Activated naive CD8-positive, alpha-beta T cell treated with anti-CD3 and anti-CD28 coated beads, Interleukin-2, amount 50 U/mL, for 24 hours (primary cell): ENCODE data around the gene TRABD2B.

ENCODE experiments used
- ATAC-seq: fragments of 150-1000 bp; cut with Tn5 transposase; one replicate; pipeline ENCODE4 v1.10.0; 2021
- DNase-seq: peaks from one replicate; pipeline ENCODE4 v3.0.0; 2021
- H3K27ac Mint-ChIP-seq: one replicate; pipeline ENCODE4 v1.8.0; 2021; ENCODE audit warnings: mild to moderate bottlenecking, mixed read lengths
- H3K27me3 Mint-ChIP-seq: one replicate; pipeline ENCODE4 v1.8.0; 2021; ENCODE audit warnings: mixed read lengths
- H3K36me3 Mint-ChIP-seq: one replicate; pipeline ENCODE4 v1.8.0; 2021; ENCODE audit warnings: low read depth, mixed read lengths
- H3K4me1 Mint-ChIP-seq: one replicate; pipeline ENCODE4 v1.8.0; 2021; ENCODE audit warnings: mixed read lengths
- H3K4me3 Mint-ChIP-seq: one replicate; pipeline ENCODE4 v1.8.0; 2021; ENCODE audit warnings: mild to moderate bottlenecking, moderate library complexity, mixed read lengths
- H3K9me3 Mint-ChIP-seq: one replicate; pipeline ENCODE4 v1.8.0; 2021; ENCODE audit warnings: mixed read lengths

Gene TRABD2B

DNA sequence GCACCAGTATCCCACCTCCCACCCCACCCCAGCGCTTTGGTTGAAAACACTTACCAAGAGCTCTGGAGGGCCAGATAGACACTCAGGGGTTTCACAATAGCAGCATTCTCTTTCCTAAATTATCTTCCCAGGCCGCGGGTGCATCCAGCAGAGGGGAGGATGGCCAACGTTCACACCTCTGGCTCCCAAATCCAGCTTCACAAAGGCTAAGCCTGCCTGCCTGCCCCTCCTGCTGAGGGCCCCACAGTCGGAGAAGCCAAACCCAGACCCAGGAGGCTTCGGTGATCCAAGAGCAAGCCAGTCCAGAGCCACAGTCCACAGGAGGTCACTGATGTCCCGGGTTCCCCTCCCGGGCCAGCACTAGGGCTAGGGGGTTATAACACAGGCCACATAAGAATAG lies 231.9 kb downstream of the TRABD2B start:
- Mint-ChIP-seq H3K4me1 (no peaks in the 10 kb centered on the region), H3K27me3 (peaks cover 4% of the 10 kb centered on the region), H3K27ac (no peak overlapping the region), H3K4me3 (no peak overlapping the region), H3K36me3 (no peaks in the 10 kb centered on the region), H3K9me3 (no peaks in the 10 kb centered on the region)
- DNase-seq (no peak), ATAC-seq (no peak)

DNA sequence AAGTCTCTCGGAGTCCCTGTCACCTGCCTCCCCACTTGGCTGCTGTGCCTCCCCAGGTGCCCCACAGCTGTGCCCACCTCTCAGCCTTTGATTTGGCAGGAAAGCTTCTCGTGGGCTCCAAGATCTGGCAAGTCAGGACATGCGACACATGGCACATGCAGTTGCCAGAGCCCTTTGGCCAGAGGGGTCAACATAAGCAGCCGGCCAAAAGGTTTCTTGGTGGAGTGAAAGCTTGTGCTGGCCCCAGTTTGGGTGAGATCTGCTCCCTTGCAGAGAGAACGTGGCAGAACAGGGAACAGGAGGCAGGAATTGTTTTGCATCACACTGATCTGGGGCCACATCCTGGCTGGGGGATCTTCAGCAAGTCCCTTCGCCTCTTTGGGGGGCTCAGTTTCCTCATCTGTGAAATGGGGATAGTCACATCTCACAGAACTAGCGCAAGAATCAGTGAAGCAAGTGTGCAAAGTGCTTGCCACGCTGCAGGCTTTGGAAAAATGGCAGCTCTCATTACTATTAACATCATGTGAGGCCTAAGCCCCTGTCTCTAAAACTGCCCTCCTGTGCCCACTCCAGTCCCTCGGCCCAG lies 232.6 kb downstream of the TRABD2B start:
- no peak overlapping the region for H3K27ac Mint-ChIP-seq
- DNase-seq (no peak), ATAC-seq (no peak)
- no peak overlapping the region for H3K4me3 Mint-ChIP-seq
- H3K27me3 Mint-ChIP-seq = peaks cover 7% of the 10 kb centered on the region
- no peaks in the 10 kb centered on the region for H3K4me1 Mint-ChIP-seq
- H3K9me3 Mint-ChIP-seq = no peaks in the 10 kb centered on the region
- no peaks in the 10 kb centered on the region for H3K36me3 Mint-ChIP-seq

DNA sequence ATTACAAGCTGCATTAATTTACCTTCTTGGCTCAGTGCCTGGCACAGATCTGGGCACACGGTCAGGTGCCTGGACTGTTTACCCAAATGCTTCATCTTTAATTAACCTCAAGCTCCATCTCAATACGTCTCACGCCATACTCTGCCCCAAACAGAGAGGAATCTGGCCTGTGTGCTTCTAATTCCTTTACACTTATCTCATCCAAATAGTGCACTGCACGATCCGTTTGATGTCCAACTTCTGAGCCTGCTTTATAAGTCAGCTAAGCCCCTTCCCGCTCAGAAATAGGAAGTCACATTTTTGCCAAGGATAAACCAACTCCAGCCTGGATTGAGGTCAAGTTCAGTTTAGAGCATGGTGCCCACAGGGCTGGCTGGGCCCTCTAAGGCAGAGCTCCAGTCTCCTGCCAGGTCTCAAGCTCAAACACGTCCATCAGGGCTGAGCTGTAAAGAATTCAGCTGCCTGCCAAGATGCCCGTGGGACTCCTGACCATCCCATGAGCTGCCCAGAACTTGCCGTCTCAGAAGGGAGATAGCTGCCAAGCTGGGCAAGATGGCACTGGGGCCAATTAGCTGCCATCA lies 233.5 kb downstream of the TRABD2B start:
- Mint-ChIP-seq H3K36me3 (no peaks in the 10 kb centered on the region), H3K4me1 (no peaks in the 10 kb centered on the region), H3K4me3 (no peak overlapping the region), H3K27me3 (peaks cover 7% of the 10 kb centered on the region), H3K27ac (no peak overlapping the region), H3K9me3 (no peaks in the 10 kb centered on the region)
- DNase-seq = no peak
- no peak for ATAC-seq

DNA sequence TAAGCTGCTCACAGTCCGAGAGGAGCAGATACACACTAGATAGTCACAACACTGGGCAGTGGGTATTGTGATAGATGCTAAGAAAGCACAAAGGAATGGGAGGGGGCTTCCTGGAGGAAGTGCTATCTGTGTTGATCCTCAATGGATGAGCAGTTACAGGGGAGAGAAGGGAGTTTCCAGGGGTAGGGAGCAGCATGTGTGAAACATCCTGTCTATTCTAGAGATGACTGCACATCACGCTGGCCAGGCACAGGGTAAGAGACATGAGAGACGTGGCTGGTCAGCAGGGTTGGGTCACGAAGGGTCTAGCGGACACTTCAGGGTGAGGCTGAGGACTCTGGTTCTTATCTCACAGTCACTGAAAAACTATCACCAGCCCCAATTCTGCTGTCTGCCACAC lies 235.2 kb downstream of the TRABD2B start:
- ATAC-seq = no peak
- H3K36me3 Mint-ChIP-seq = no peaks in the 10 kb centered on the region
- H3K27me3 Mint-ChIP-seq = peaks cover 12% of the 10 kb centered on the region
- no peak overlapping the region for H3K4me3 Mint-ChIP-seq
- no peaks in the 10 kb centered on the region for H3K9me3 Mint-ChIP-seq
- no peak for DNase-seq
- H3K27ac Mint-ChIP-seq = no peak overlapping the region
- H3K4me1 Mint-ChIP-seq = no peaks in the 10 kb centered on the region

DNA sequence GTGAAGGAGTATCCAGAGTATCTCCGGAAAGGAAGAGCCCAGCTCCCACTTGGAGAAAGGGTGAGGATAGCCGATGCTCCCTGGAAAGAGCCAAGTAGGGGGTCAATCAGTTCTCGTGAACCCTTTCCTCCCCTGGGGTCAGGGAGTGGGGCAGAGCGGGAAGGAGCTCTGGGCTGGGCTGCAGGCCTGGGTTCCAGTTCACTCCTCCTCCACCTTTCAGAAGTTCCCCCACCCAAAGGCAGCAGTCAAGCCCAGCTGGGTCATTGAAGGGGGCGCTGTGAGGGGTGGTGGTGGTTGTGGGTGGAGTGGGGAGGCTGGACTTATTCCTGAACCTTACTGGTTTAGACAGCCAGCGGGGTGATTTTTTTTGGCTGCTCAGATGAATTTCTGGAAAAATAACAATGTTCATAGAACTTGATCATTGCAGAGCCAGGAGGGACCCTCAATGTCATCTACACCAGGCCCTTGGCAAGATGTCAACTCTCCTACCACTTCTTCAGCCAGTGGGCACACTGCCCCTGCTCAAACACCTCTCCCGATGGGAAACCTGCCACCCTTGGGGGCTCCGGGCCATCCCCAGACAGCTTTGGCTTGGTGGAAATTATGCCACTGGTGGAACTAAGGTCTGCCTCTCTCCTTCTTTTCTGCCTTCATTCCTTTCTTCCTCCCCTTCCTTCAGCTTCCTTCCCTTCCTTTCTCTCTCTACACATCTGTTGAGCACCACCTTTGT lies 235.8 kb downstream of the TRABD2B start:
- DNase-seq (no peak), ATAC-seq (no peak)
- peaks cover 16% of the 10 kb centered on the region for H3K27me3 Mint-ChIP-seq
- no peaks in the 10 kb centered on the region for H3K9me3 Mint-ChIP-seq
- no peaks in the 10 kb centered on the region for H3K4me1 Mint-ChIP-seq
- H3K27ac Mint-ChIP-seq = no peak overlapping the region
- no peak overlapping the region for H3K4me3 Mint-ChIP-seq
- no peaks in the 10 kb centered on the region for H3K36me3 Mint-ChIP-seq

DNA sequence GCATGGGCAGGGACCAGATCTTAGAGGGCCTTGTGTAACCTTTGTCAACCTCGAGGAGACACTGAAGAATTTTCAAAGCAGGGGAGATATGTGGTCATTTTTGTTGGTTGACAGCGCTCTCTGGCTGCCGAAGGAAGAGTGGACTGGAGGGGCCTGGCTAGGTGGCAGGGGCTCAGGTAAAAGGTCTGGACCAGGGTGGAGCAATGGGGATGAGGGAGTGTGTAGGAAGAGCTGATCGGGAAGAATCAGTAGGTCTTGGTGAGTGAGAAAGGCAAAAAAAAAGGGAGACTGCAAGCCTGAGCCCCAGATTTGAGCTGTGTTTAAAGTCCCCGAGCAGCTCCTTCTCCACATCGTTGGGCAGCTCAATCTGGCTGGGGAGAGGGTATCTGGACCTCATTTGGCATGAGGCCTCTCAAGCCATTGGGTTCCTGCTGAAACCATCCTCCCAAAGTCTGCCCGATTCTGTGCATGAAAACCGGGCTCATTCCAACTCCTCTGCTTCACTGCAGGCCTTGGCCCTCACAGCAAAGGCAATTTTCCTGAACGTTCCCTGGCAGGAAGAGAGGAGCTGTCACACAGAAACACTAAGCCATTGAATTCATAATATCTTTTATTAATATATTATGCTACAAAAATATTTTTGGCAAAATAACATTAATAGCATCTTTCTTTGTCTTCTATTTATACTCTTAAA lies 237.1 kb downstream of the TRABD2B start:
- ATAC-seq = no peak
- Mint-ChIP-seq H3K36me3 (no peaks in the 10 kb centered on the region), H3K4me3 (no peak overlapping the region), H3K4me1 (no peaks in the 10 kb centered on the region), H3K27ac (no peak overlapping the region), H3K9me3 (no peaks in the 10 kb centered on the region), H3K27me3 (peaks cover 16% of the 10 kb centered on the region)
- DNase-seq = no peak

DNA sequence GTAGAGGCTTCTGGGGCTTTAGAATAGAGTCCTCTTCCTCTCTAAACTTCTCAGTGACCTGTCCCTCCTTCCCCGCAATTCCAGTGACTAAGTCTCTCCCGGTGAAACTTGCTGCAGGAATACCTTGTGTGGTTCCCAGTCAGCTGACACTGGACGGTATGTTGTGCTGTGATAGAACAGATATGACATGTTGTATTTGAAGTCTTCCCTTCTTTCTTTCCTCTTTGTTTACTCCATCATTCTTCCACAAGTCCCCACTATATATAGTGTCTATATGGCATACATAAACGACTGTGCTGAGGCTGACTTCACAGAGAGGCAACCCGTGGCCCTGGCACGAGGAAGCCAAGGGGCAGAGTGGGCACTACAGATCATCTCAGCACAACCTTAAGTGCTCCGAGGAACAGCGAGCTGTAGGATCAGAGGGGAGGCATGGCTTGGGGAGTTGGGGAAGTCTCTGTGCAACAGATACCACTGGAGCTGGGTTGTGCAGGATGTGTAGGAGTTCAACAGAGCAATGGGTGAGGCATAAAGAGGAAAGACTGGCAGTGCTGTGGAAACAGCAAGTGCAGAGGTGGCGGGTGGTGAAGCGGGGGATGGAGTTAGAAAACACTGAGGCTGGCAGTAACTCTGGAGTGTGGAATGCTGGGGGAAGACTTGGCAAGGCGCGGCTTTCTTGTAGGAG lies 237.8 kb downstream of the TRABD2B start:
- Mint-ChIP-seq H3K4me1 (no peaks in the 10 kb centered on the region), H3K36me3 (no peaks in the 10 kb centered on the region), H3K27me3 (peaks cover 16% of the 10 kb centered on the region), H3K4me3 (no peak overlapping the region), H3K27ac (no peak overlapping the region), H3K9me3 (no peaks in the 10 kb centered on the region)
- DNase-seq (no peak), ATAC-seq (no peak)

DNA sequence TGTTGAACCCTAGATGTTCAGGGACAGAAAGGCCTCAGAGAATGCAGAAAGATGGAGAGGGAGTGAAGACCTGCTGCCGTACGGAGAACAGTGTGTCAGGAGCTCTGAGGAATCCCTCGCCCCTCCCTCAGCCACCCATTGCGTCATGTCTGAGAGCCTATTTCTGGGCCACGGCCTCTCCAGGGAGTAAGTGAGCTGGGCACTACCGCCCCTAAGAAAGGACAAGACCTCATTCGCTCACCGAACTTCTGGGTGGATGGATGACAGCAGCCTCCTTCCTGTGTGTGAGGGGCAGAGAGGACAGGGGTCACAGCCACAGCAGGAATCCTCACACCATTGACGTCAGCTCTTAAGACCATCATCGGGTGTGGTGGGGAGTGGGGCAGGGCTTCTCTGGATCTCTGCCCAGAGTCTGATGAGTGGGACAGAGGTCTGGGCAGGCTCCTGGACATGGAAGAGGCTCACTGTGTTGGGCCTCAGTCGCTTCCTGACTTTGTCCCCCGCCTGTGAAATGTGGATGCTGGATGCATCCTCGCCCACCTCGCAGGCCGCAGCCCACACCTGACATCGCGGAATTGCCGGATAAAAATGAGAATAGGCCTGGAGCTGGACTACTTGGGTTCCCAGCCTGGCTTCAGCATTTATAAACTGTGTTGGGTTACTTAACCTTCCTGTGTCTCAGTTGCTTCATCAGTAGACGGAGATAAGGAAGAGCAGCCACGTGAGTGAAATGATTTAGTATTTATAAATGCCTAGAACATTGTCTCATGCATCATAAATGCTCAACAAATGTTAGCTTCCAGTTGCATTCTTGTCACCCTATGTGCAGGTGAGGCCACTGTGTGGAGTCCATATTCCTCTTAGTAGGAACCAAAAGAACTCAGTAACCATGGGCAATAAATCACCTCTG lies 238.6 kb downstream of the TRABD2B start:
- Mint-ChIP-seq H3K27ac (no peak overlapping the region), H3K27me3 (peaks cover 16% of the 10 kb centered on the region), H3K36me3 (no peaks in the 10 kb centered on the region), H3K9me3 (no peaks in the 10 kb centered on the region), H3K4me3 (no peak overlapping the region), H3K4me1 (no peaks in the 10 kb centered on the region)
- no peak for DNase-seq
- ATAC-seq = no peak

DNA sequence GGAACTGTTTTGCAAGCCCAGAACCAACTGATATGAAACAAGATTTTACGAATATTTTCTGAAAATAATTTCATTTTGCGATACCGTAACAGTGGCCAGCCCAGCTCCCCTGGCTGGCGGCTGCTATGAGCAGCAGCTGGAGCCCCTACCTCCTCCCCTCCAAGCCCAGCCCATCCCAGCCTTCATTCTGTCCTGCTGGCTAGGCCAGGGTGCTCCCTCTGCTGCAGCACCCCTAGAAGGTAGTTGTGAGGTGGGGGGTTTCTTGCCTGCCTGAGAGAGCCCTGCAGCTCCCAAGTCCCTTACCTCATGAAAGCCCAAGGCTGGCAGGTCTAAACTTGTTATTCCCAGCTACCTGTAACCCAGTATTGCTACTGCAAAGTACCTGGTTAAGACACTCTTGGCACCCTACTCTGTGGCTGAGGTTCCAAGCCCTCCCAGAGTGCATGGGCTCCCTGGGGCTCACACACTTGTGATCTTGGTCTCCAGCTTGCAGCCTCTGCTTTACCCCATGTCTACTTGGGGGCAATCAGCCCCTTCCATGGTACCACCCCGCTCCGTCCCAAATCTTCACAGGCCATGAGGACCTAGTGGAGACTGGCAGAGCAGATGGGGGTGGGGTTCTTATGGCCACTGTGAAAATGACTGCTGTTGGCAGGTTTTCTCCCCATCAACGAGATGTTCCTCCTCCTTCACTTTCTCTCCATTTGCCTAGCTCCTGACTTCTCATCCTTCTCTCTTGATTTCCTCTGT lies 239.8 kb downstream of the TRABD2B start:
- no peak for ATAC-seq
- H3K27ac Mint-ChIP-seq = no peak overlapping the region

DNA sequence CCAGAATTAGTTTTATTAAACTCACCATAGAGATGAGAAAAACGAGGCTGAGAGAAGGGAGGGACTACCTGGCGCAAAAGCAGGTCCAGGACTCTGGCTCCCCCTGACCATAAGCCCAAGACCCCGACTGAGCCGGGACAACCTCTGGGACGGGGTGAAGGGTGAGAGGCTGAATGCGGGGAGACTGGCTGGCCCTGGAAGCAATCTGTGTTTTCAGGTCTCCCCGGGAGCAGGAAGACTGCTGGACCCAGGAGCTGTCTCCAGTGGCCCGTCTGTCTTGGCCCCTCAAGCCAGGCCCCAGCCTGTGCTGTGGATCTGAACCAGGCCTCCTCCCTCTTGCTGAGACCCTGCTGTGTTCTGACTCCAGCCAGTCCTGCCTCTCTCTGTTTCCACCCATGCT lies 240.8 kb downstream of the TRABD2B start:
- Mint-ChIP-seq H3K27me3 (peaks cover 13% of the 10 kb centered on the region), H3K27ac (no peak overlapping the region), H3K4me3 (no peak overlapping the region), H3K36me3 (no peaks in the 10 kb centered on the region), H3K9me3 (no peaks in the 10 kb centered on the region), H3K4me1 (no peaks in the 10 kb centered on the region)
- DNase-seq = no peak
- no peak for ATAC-seq

More for the DNA sequence above, 239.8 kb downstream of the TRABD2B start:
- Mint-ChIP-seq H3K27me3 (peaks cover 16% of the 10 kb centered on the region), H3K36me3 (no peaks in the 10 kb centered on the region), H3K4me1 (no peaks in the 10 kb centered on the region), H3K4me3 (no peak overlapping the region), H3K9me3 (no peaks in the 10 kb centered on the region)
- no peak for DNase-seq

DNA sequence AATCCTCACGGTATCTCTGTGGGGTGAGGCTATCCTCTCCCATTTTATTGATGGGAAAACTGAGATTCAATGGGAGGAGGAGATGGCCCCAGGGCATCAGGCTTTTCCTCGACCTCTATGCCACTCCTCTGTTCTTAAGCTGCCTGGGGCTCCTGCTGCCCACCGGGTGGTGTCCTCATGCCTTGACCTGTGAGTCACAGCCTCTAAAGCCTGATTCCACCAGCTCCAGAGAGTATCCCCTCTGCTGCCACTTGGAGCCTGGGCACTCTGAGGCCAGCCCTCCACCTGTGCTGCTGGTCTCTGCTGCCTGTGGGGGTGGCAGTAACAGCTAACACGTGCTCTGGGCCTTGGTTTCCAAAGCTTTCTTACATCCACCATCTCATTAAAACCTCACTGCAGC lies 241.2 kb downstream of the TRABD2B start:
- Mint-ChIP-seq H3K27me3 (peaks cover 13% of the 10 kb centered on the region), H3K27ac (no peak overlapping the region), H3K4me1 (no peaks in the 10 kb centered on the region), H3K4me3 (no peak overlapping the region), H3K36me3 (no peaks in the 10 kb centered on the region), H3K9me3 (no peaks in the 10 kb centered on the region)
- ATAC-seq = no peak
- no peak for DNase-seq

DNA sequence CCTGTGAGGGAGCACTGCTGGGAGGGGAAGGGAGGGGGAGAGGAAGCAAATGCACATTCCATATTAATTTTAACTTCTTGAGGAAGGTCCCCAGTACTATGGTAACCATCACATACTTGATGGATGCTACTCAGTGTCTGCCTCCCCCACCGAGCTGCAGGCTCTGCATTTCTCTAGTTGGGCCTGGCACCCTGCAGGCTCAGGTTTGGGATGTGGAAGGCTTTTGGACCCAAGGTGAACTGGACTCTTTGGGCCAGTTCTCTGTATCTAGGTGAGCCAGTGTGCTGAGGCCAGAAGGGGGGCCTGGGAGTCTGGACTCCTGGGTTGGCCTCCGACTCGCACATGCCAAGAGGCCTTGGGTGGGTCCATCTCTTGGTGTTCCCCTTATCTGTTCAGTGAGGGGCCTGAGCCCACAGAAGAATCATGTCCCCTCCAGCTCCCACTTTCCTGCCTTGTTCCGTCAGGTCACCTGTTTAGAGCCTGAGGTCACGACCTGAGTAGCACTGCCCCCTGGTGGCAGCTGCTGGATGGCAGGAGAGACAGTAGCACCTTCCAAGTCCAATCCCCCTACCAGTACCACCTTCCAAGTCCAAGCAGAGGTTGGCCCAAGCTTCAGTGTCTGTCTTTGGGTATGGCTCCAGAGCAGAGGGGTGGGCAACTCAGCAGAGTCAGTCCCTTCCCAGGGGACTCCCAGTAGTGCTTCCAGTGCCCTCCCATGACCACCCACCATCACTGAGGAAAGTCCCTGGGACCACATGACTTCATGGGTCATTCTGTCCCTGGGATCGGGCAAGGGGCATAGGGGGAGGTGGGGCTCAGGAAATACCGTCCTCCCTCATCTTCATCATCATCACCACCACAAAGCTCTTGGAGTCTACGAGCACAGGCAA lies 241.8 kb downstream of the TRABD2B start:
- Mint-ChIP-seq H3K4me3 (no peak overlapping the region), H3K4me1 (no peaks in the 10 kb centered on the region), H3K27me3 (peaks cover 13% of the 10 kb centered on the region), H3K9me3 (no peaks in the 10 kb centered on the region), H3K27ac (no peak overlapping the region), H3K36me3 (no peaks in the 10 kb centered on the region)
- peak; percentile 25 for ATAC-seq
- peak; percentile 69 for DNase-seq
